Neural crest cell (in vitro differentiated cells): ENCODE measurements around the gene GGNBP2. TPM values are rescaled to one million over a fixed set of nuclear protein-coding genes. Genes with fewer than 3 reads are reported as not detected.
A peak's percentile ranks its signal among the peaks of the same experiment; 100 is the strongest.

ENCODE experiments used
- DNase-seq: peaks from one replicate; pipeline ENCODE4 v3.0.0; 2021; ENCODE audit warnings: low read depth, mixed read lengths, low spot score
- H3K27ac Mint-ChIP-seq: one replicate; pipeline ENCODE4 v1.8.0; 2021; ENCODE audit warnings: mild to moderate bottlenecking, mixed read lengths; ENCODE audit not compliant: unreplicated experiment
- H3K27me3 Mint-ChIP-seq: 2 replicates; pipeline ENCODE4 v1.8.0; 2021; ENCODE audit warnings: low read depth, mild to moderate bottlenecking, mixed read lengths
- H3K36me3 Mint-ChIP-seq: 2 replicates; pipeline ENCODE4 v1.8.0; 2021; ENCODE audit warnings: low read depth, mild to moderate bottlenecking, mixed read lengths
- H3K4me1 Mint-ChIP-seq: 2 replicates; pipeline ENCODE4 v1.8.0; 2021; ENCODE audit warnings: mixed read lengths
- H3K4me3 Mint-ChIP-seq: one replicate; pipeline ENCODE4 v1.8.0; 2021; ENCODE audit warnings: mild to moderate bottlenecking, mixed read lengths
- H3K9me3 Mint-ChIP-seq: 2 replicates; pipeline ENCODE4 v1.8.0; 2021; ENCODE audit warnings: mixed read lengths
- total RNA-seq: library from RNA; stranded (reverse); gene quantifications from 2 replicates; pipeline ENCODE4 v1.2.1, GENCODE V29; 2021
- TF ChIP-seq, protein P1 (sequence below): fragments of 200-600 bp; sonication (generic); conservative IDR thresholded peaks from 2 replicates; pipeline ENCODE4 v1.5.0; 2021; ENCODE audit warnings: antibody characterized with exemption, mild to moderate bottlenecking

GGNBP2 gene
- total RNA-seq, 1 donor from 2014 or later = 71.8 TPM

DNA sequence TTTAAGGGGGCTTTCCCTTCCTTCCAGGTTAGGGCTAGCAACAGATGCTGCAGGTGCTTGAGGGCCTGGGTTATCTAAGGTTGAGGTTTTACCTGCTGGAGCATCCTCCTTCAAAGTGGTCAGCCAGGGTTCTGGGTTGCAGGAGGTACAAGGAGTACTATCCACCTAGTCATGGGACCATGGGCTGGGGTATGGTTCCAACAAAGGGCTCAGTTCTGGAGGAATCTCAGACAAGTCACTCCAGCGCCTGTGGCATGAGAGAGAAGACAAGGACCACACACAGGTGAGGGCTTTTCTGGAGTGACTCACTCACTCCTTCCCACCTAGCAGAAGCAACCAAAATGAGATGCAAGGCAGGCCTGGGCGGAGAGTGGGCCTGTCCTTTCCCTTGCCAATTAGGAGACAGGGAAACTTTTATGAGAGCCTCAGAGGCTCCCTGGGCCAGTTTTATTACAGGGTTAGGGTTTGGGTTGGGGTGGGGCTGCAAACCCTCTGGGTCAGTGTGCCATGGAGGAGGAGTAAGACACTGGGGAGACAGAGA is 12.2 kb upstream of the GGNBP2 start:
- DNase-seq = no peak
- Mint-ChIP-seq H3K9me3 (no peaks in the 10 kb centered on the region), H3K27me3 (no peaks in the 10 kb centered on the region), H3K4me1 (peaks cover 33% of the 10 kb centered on the region), H3K27ac (no peak overlapping the region), H3K4me3 (peak overlapping the region; percentile 98), H3K36me3 (peaks cover 12% of the 10 kb centered on the region)
- TF ChIP-seq, protein P1, sequence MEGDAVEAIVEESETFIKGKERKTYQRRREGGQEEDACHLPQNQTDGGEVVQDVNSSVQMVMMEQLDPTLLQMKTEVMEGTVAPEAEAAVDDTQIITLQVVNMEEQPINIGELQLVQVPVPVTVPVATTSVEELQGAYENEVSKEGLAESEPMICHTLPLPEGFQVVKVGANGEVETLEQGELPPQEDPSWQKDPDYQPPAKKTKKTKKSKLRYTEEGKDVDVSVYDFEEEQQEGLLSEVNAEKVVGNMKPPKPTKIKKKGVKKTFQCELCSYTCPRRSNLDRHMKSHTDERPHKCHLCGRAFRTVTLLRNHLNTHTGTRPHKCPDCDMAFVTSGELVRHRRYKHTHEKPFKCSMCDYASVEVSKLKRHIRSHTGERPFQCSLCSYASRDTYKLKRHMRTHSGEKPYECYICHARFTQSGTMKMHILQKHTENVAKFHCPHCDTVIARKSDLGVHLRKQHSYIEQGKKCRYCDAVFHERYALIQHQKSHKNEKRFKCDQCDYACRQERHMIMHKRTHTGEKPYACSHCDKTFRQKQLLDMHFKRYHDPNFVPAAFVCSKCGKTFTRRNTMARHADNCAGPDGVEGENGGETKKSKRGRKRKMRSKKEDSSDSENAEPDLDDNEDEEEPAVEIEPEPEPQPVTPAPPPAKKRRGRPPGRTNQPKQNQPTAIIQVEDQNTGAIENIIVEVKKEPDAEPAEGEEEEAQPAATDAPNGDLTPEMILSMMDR = no peak

DNA sequence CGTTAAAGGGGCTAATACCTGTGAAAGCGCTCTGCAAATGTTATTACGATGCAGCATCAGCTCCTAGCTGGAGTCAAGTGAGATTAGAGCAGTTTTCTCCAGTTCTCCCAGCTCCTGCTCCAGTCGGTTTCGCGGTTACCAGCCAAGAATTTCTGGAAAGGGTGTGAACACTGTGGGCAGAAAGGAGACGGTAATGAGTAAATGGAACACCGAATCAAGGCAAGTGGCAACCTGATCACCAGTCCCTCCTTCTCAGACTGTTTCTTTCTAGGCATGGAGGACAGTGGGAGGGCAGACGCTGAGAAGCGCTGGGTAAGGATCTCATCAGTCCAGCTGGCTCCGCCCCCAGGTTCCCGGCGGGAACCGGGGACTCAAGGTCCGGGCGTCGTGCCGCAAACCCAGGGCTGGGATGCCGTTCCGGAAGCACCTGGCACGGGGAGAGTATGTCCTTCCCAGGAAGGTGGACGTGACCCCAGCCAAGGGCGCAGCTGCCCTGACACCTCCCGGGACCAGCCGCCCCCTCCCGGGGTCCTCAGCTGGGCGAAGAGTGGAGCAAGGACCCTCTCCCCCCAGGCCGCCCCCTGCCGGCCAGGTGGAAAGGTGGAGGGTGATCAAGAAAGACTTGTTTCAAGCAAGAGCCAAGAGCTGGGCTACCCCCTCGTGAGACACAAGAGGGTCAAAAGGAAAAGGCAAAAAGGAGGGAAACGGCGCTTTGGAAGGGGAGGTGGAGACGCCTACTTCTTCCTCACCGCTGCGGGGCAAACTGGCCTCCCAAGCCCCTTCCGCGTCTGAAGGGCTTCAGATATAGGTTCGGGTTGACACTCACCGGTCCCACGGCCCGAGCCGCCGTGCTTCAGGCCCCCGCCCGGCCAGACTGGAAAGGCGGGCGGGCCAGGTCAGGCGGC is 10.5 kb upstream of the GGNBP2 start:
- peak; percentile 44 for DNase-seq
- H3K4me1 Mint-ChIP-seq = peaks cover 33% of the 10 kb centered on the region
- peak overlapping the region; percentile 98 for H3K4me3 Mint-ChIP-seq
- TF ChIP-seq, protein P1 = peak; percentile 83
- no peaks in the 10 kb centered on the region for H3K27me3 Mint-ChIP-seq
- peak overlapping the region; percentile 99 for H3K27ac Mint-ChIP-seq
- H3K9me3 Mint-ChIP-seq = no peaks in the 10 kb centered on the region
- peaks cover 17% of the 10 kb centered on the region for H3K36me3 Mint-ChIP-seq

DNA sequence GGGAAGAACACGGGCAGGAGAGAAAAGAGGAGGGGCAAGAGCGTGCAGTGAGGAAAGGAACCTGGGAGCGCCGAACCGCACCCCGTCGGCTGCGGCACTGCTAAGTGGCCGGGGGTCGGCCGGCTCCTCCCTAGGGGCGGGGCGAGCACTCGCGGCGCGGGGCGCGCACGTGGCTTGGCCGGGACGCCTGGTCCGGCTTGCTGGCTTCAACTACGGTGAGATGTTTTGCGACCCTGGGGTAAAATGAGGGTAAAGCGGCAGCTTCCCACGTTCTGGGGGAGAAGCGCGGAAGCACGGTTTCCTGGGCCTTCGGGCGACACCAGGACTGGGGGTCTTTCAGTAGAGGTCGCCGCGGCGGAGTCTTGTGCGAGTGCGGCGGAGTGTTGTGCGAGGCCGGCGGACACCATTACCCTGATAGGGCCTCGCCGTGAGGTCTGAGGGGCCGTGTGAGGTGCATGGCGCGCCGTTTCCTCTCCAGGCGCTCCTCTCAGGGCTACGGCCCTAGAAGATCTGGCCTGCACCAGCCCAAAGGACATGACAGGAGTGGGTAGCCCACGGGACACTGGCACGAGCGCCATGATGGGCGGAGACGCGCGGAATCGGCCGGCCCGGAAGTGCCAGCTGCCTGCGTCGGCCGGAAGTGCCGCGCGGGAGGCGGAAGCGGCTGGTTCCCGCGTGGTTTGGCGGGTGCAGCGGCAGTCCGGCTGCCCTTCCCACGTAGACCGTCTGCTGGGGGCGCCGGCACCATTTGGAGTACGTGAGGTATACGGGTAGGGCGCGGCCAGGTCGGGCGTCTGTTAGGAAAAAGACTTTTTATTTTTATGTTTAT is 9.7 kb upstream of the GGNBP2 start, which contains the start of the genes MYO19 and PIGW:
TSS of gene MYO19 (minus strand) at position 29 of the 829 bp plus-strand sequence. CDS start 2,330 bp downstream, outside the sequence.
TSS of gene PIGW (plus strand) at position 148 of the 829 bp plus-strand sequence. CDS start 2,115 bp downstream, outside the sequence.
- Mint-ChIP-seq H3K4me3 (peak within 1 kb of the TSS; percentile 98), H3K27me3 (no peaks in the 10 kb centered on the region), H3K27ac (peak within 1 kb of the TSS; percentile 99), H3K36me3 (peaks cover 17% of the 10 kb centered on the region), H3K4me1 (peaks cover 33% of the 10 kb centered on the region), H3K9me3 (no peaks in the 10 kb centered on the region)
- DNase-seq = peak; percentile 81
- TF ChIP-seq, protein P1 = peak; percentile 19

DNA sequence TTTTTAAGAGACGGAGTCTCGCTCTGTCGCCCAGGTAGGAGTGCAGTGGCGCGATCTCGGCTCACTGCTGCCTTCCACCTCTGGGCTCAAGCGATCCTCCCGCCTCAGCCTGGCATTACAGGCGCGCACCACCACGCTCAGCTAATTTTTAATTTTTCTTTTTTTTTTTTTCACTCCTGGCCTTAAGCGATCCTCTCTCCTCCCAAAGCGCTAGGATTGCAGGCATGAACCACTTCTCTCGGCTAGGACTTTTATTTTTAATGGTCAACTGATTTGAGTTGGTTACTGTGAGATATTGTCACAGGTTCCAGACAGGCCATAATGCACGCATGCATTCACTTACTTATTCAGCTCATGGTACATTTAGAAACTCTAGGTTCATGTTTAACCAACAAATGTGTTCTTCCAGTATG is 9.0 kb upstream of the GGNBP2 start:
- Mint-ChIP-seq H3K36me3 (peaks cover 19% of the 10 kb centered on the region), H3K27me3 (no peaks in the 10 kb centered on the region), H3K4me1 (peaks cover 33% of the 10 kb centered on the region), H3K9me3 (no peaks in the 10 kb centered on the region), H3K27ac (no peak overlapping the region), H3K4me3 (peak overlapping the region; percentile 98)
- TF ChIP-seq, protein P1 = no peak
- DNase-seq = no peak

DNA sequence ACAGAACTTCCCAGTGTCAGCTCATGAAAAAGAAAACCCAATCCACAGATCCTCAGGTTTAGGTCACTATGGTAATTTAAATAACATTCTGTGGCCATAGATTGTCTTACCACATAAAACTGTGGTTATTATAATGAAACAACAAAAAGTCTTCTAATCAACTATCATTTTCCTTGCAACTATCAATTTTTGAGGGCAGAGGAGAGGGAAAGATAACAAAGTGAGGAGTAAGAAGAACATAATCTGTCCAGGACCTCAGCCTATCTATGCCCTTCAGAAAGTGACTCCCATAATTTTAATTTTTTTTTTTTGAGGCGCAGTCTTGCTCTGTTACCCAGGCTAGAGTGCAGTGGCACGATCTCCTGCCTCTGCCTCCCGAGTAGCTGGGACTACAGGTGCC is 4.0 kb upstream of the GGNBP2 start:
- no peaks in the 10 kb centered on the region for H3K27me3 Mint-ChIP-seq
- H3K4me1 Mint-ChIP-seq = peaks cover 17% of the 10 kb centered on the region
- no peak overlapping the region for H3K27ac Mint-ChIP-seq
- DNase-seq = no peak
- TF ChIP-seq, protein P1 = no peak
- peaks cover 6% of the 10 kb centered on the region for H3K36me3 Mint-ChIP-seq
- no peaks in the 10 kb centered on the region for H3K9me3 Mint-ChIP-seq
- H3K4me3 Mint-ChIP-seq = peak overlapping the region; percentile 17
